ENCODE data around the gene ASAH2B. TPM values are rescaled to one million over a fixed set of nuclear protein-coding genes. Genes with fewer than 3 reads are reported as not detected.

ASAH2B gene
- total and polyA plus RNA-seq, 2 of the 4 experiments (the other 2 are of a cell fraction), result 3.7 to 5.0 TPM

GRCh38 chr10:50798297-50798696 is 58.6 kb downstream of the ASAH2B start:
- CTCF ChIA-PET, result no interaction called here
- Histone ChIP-seq H3K79me1 (ENCODE audit: low read depth in 1 of 2, low read length in 2 of 2) (no peaks in the 10 kb centered on the region), H3K4me1 (ENCODE audit: control insufficient read depth, insufficient read depth, low read length) (no peaks in the 10 kb centered on the region), H3K4ac (ENCODE audit: low read depth, low read length) (no peak overlapping the region), H3K23ac (ENCODE audit: low read depth, low read length) (no peak overlapping the region), H3K9me1 (ENCODE audit: insufficient read depth, low read length) (no peaks in the 10 kb centered on the region), H3K18ac (ENCODE audit: low read depth, low read length) (no peak overlapping the region), H3K27me3 (ENCODE audit: control insufficient read depth, insufficient read depth, low read length) (peaks cover 8% of the 10 kb centered on the region), H3K14ac (replicated peaks; ENCODE audit: low read depth, low read length) (no peak overlapping the region), H2BK120ac (ENCODE audit: low read depth, low read length) (no peak overlapping the region), H4K5ac (ENCODE audit: low read depth, low read length) (no peak overlapping the region), H3K4me2 (ENCODE audit: low read depth, low read length) (no peak overlapping the region), H2AK9ac (replicated peaks; ENCODE audit: low read depth, low read length, poor library complexity) (no peak overlapping the region), H2AK5ac (ENCODE audit: low read depth, low read length) (no peak overlapping the region), H2AFZ (replicated peaks; ENCODE audit: low read length, poor library complexity) (no peak overlapping the region), H3K4me3 (ENCODE audit: insufficient read depth, low read depth, low read length) (no peak overlapping the region), H3K9me3 (ENCODE audit: control insufficient read depth, insufficient read depth, low read length) (no peaks in the 10 kb centered on the region), H3K56ac (ENCODE audit: extremely low read depth, insufficient read depth, low read length) (no peak overlapping the region), H4K91ac (ENCODE audit: insufficient read depth, low read depth, low read length) (no peak overlapping the region), H3K9ac (ENCODE audit: low read depth, low read length) (no peak overlapping the region), H3K27ac (ENCODE audit: insufficient read depth, low read length) (no peak overlapping the region), H2BK15ac (ENCODE audit: low read depth, low read length) (no peak overlapping the region), H4K20me1 (ENCODE audit: insufficient read depth, low read length) (no peaks in the 10 kb centered on the region), H4K8ac (ENCODE audit: low read depth in 2 of 2, low read length in 2 of 2) (no peak overlapping the region), H3K36me3 (ENCODE audit: control insufficient read depth, insufficient read depth, low read length) (no peaks in the 10 kb centered on the region), H2BK5ac (ENCODE audit: low read depth, low read length, poor library complexity, severe bottlenecking) (no peak overlapping the region), H2BK20ac (ENCODE audit: low read depth, low read length) (no peak overlapping the region)
- dilution Hi-C loops (cut with HindIII; ENCODE audit: low sequenced_read_pairs, unreplicated experiment) (no loop called here), intact Hi-C loops (cut with micrococcal nuclease) (no loop called here), in situ Hi-C loops (cut with MboI; ENCODE audit: low sequenced_read_pairs) (no loop called here)
- no TSS peak for BruUV-seq (replicated peaks)
- no CpG with 5 or more reads among the region's 3 CpGs for WGBS, 2 experiments (ENCODE audit: extremely low coverage in 2 of 2, insufficient read length in 1 of 2)
- ATAC-seq (ENCODE audit: low read depth) (no peak), DNase-seq (no peak)
- POLR2A ChIA-PET (ENCODE audit: unreplicated experiment), result no interaction called here
- TF ChIP-seq CEBPB (IDR thresholded peaks at IDR 0.05; ENCODE audit: low read depth, low read length) (no peak), RFX5 (IDR thresholded peaks at IDR 0.05; ENCODE audit: low read depth, low read length) (no peak), CHD1 (IDR thresholded peaks at IDR 0.05; ENCODE audit: low read depth, low read length) (no peak), MXI1 (IDR thresholded peaks at IDR 0.05; ENCODE audit: borderline replicate concordance, low read depth, low read length) (no peak), NFE2L2 (IDR thresholded peaks at IDR 0.05; ENCODE audit: low read depth, low read length) (no peak), BHLHE40 (IDR thresholded peaks at IDR 0.05; ENCODE audit: low read depth, low read length) (no peak), RCOR1 (IDR thresholded peaks at IDR 0.05; ENCODE audit: insufficient replicate concordance, low read length) (no peak)
- TF ChIP-seq, protein P1, sequence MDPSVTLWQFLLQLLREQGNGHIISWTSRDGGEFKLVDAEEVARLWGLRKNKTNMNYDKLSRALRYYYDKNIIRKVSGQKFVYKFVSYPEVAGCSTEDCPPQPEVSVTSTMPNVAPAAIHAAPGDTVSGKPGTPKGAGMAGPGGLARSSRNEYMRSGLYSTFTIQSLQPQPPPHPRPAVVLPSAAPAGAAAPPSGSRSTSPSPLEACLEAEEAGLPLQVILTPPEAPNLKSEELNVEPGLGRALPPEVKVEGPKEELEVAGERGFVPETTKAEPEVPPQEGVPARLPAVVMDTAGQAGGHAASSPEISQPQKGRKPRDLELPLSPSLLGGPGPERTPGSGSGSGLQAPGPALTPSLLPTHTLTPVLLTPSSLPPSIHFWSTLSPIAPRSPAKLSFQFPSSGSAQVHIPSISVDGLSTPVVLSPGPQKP (IDR thresholded peaks at IDR 0.05; ENCODE audit: borderline replicate concordance, low read depth, low read length), result no peak

Data from IMR-90 (cell line).